Gastroesophageal sphincter (tissue), 2 donors: ENCODE results near the gene NEU3.

Source experiments
- EP300 ChIP-seq: sonication (generic); formaldehyde crosslinking; IDR thresholded peaks from one replicate; pipeline ENCODE4 v1.6.1; 2017; ENCODE audit warnings: antibody characterized with exemption, mild to moderate bottlenecking
- POLR2AphosphoS5 ChIP-seq: sonication (generic); formaldehyde crosslinking; IDR thresholded peaks from one replicate; pipeline ENCODE4 v1.6.1; 2017; ENCODE audit warnings: antibody characterized with exemption

DNA sequence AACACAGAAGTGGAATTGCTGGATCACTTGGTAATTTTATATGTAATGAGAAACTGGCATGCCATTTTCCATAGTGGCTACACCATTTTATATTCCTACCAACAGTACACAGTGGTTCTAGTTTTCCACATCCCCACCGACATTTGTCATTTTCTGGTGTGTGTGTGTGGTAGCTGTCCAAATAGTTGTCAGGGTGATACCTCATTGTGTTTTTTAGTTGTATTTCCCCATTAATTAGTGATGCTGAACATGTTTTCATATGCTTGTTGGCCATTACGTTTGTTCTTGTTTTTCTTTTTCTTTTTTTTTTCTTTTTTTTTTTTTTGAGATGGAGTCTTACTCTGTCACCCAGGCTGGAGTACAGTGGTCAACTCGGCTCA lies 12.2 kb downstream of the NEU3 start:
- TF ChIP-seq EP300: no peak
- TF ChIP-seq POLR2AphosphoS5: no peak
